NOMO-1 treated with dmso at 0.1 percent for 144 hours (cell line): ENCODE measurements around the gene PTK7.

Experiments
- DNase-seq: peaks from one replicate; lab custom pipeline; 2025; ENCODE audit not compliant: unreplicated experiment; lab: John Stamatoyannopoulos, UW

Gene PTK7

GRCh38 chr6:43082806-43083655, 6.9 kb downstream of the PTK7 start:
- no peak for DNase-seq

DNA sequence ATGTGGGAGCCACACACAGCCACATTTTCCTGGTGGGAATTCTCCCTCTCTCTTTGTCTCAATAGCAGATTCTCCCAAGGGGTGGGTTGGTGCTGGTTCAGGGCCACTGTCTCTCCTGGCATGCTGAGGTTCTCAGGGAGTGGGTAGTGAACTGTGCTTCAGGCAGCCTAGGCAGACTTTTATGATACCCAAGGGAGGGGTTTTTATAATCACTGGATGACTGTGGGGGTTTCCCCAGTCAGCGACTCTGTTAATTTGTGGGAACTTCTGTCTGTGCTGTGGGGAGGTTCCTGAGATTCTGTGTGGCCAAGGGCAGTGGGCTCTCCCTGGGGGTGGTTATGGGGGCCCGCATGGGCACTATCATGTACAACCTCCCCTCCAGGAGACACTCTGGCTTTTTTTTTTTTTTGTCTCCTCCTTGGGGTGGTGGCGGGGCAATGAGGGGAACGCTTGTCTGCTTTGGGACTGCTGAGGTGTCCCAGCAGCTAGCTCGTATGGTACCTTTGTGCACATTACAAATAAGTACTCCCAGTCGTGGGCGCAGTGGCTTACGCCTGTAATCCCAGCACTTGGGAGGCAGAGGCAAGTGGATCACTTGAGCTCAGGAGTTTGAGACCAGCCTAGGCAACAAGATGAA, 10.0 kb downstream of the PTK7 start:
- DNase-seq: no peak

- DNase-seq: no peak
Observed at GRCh38 chr6:43088654-43089056, 12.5 kb downstream of the PTK7 start.

DNA sequence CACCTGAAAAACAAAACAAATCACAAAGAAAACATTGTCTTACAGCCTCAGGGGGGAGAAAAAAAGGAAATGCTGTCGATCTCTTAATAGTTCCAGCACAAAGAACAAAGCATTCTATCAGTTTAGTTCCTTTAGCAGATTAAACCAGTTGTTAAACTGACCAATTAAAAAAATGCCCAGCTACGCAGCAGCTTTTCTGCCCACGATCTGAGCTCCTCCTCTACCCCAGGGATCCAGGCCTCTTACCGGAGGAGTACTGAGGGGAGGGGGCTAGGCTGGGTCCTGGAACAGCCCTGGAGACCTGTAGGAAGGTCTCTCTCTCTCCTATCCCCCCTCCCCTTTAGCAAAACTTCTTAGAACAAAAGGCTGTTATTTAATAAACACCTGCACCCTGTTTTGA, 13.4 kb downstream of the PTK7 start:
- no peak for DNase-seq

GRCh38 chr6:43089874-43090558, 13.9 kb downstream of the PTK7 start:
- DNase-seq: no peak

GRCh38 chr6:43090559-43090956, 14.4 kb downstream of the PTK7 start:
- no peak for DNase-seq

- no peak for DNase-seq
Observed at GRCh38 chr6:43091020-43091419, 14.9 kb downstream of the PTK7 start.

DNA sequence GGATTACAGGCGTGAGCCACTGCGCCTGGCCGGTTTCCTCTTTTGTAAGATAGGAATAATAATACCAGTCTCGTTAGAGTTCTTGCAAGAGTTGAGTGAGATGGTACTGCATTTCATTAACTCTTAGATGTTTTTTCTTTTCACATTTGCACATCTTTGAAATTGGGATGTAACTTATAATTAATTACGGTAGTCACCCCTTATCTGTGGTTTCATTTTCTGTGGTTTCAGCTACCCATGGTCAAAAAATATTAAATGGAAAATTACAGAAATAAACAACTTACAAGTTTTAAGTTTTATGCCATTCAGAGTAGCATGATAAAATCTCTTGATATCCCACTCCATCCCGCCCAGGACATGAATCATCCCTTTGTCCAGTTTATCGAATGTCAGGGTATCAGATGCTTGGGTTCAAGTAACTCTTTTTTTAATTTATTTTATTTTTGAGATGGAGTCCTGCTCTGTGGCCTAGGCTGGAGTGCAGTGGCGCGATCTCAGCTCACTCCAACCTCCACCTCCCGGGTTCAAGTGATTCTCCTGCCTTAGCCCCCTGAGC, 15.4 kb downstream of the PTK7 start:
- no peak for DNase-seq

DNA sequence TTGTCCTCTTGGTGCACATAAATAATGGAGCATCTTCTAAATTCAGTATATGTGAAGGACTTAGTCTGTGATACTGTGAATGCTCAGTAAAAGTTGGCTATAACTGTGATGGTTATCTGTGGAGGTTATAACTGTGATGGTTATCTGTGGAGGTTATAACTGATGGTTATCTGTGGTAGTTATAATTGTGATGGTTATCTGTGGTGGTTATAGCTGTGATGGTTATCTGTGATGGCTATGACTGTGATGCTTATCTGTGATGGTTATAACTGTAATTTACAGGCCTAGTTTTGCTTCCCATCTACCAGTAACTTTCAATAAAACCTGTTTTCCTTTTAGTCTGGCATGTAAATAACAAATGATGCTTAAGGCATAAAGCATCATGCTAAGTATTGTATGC, 16.5 kb downstream of the PTK7 start:
- no peak for DNase-seq

GRCh38 chr6:43093436-43094289, 17.5 kb downstream of the PTK7 start:
- no peak for DNase-seq

DNA sequence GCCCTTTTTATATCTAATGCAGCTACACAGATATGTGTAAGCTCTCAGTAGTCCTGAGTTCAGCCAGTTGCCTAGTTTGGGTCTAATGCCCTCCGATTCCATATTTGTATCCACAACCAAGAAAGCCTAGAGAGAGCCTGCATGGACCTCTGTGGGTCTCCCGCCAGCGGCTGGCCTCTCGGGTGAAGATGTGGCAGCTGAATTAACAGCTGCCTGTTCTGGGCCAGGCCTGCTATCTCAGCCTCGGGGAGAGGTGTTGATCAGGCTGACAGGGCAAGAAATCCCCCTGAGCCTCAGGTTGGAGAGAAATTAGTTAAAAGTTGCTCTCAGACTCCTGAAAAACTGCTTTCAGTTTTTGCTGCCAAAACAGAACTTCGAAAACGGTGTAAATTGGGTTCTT, 19.8 kb downstream of the PTK7 start:
- no peak for DNase-seq

DNA sequence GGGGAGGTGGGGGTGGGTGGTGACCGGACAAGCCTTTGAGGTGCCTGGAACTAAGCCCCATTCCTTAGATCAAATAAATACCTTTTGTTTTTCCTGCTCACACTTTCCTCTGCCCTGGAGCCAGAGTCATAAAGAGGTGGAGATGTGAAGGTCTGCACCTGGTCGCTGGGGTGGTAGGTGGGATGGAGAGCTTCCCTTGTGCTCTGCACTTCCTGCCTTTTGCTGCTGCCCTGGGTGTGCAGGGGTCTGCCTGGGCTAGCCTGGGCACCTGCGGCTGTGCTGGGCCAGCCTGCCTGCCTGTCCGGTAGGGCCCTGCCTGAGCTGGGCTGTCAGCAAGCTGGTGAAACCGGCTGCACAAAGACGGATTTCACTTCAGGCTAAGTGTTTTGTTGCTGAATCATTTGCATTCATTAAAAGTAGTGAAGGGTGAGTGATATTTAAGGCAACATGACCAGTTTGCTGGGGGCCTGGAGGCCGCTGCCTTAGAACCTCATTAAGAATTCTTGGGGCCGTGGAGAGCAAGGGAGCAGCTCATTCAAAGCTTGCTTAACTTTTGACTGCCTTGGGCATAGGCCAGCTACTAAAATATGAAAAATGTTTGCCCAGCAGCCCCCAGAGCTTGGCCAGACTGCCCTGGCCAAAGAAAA, 20.5 kb downstream of the PTK7 start:
- no peak for DNase-seq

- DNase-seq: no peak
Observed at GRCh38 chr6:43097098-43097489, 21.0 kb downstream of the PTK7 start.

- DNase-seq: no peak
Observed at GRCh38 chr6:43097502-43097901, 21.4 kb downstream of the PTK7 start.

DNA sequence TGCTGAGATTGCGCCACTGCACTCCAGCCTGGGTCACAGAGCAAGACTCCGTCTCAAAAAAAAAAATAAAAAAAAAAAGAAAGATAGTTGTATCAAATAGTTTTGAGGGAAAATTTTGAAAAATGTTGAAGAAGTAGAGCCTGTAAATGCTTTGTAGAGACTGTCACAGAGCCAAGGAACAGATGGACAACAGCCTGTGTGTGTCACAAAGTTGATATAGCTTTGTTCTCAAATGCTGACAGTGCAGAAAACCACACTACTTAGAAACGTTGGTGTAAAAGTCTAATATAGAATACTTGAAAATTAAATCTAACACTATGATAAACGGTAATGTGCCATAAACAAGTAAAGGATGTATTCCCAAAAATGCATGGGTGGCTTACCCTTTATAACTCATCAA, 25.4 kb downstream of the PTK7 start:
- DNase-seq: no peak

DNA sequence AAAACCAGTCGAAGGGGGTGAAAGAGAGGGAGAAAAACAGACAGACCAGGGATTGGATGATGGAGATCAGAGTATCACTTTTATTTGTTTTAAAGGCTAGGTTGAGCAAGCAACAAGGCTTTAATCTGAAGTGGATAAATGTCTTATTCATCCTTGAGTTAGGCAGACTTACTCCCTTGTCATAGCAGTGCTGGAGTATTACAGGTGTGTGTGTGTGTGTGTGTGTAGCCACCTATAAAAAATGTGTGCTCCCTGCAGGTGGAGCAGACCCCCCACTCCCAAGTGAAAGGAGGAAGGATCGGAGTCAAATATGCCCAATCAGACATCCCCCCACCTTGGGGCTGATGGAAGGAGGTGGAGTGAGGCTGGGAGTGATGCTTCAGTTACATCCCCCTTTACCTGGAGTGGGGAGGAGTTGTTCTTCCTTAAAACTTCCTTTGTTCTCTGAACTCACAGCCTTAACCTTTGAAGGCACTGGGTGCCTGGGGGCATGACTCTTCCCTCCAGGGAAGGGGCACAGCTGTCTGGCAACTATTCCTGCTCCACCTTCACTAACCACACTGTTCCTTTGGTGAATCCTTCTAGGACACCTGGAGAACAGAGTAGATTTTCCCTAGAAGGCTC, 27.3 kb downstream of the PTK7 start:
- DNase-seq: no peak

GRCh38 chr6:43105538-43106222, 29.6 kb downstream of the PTK7 start:
- DNase-seq: no peak

- DNase-seq: no peak
Observed at GRCh38 chr6:43107344-43108062, 31.4 kb downstream of the PTK7 start.
